SK-N-SH treated with all-trans-retinoic acid at 6 μM for 48 hours (cell line): Measurements from ENCODE around the gene VEZF1.

Experiments used
- PATZ1 ChIP-seq: fragments of 250-450 bp; sonication (Bioruptor Pico); IDR thresholded peaks from 2 replicates; pipeline ENCODE4 v1.8.0; 2020; ENCODE audit warnings: mild to moderate bottlenecking, moderate library complexity, borderline replicate concordance
- POU6F1 ChIP-seq: fragments of 250-450 bp; sonication (Bioruptor Pico); IDR thresholded peaks from 2 replicates; pipeline ENCODE4 v1.8.0; 2021; ENCODE audit warnings: low read depth, mild to moderate bottlenecking, moderate library complexity, borderline replicate concordance
- ZC3H10 ChIP-seq: fragments of 250-450 bp; sonication (Bioruptor Pico); IDR thresholded peaks from 2 replicates; pipeline ENCODE4 v1.5.1; 2021; ENCODE audit warnings: mild to moderate bottlenecking, moderate library complexity
- ZNF70 ChIP-seq: fragments of 450-650 bp; formaldehyde crosslinking; IDR thresholded peaks from 2 replicates; pipeline ENCODE4 v1.5.0; 2020; ENCODE audit warnings: mild to moderate bottlenecking, moderate library complexity

GRCh38 chr17:57955183-57955931 is 32.7 kb downstream of the VEZF1 start, which contains the start of gene CUEDC1:
- TF ChIP-seq PATZ1 (CRISPR knock-in tag) (no peak), ZC3H10 (no peak), ZNF70 (CRISPR knock-in tag) (no peak), POU6F1 (CRISPR knock-in tag) (no peak)
